Lung (tissue), 12 donors: ENCODE results near the gene CLIC5. TPM values are rescaled to one million over a fixed set of nuclear protein-coding genes. Genes with fewer than 3 reads are reported as not detected.

Experiments used
- ATAC-seq: fragments of 200-7000 bp; cut with Tn5 transposase; one replicate; pipeline ENCODE4 v1.9.1; 2020; ENCODE audit warnings: moderate number of reproducible peaks; ENCODE audit not compliant: insufficient read depth, low FRiP score
- DNase-seq, 3 donors: peaks; one replicate each; pipeline ENCODE4 v3.0.0-alpha.2; 2013 to 2017
- H3K27ac ChIP-seq, 2 donors: one replicate each; pipeline ENCODE4 v1.5.1; 2013; ENCODE audit warnings: mild to moderate bottlenecking in 2 of 2, moderate library complexity in 2 of 2, control low read depth in 1 of 2, inconsistent platforms in 1 of 2, low read depth in 1 of 2, low read length in 1 of 2
- H3K27me3 ChIP-seq, 3 donors: one replicate each; pipeline ENCODE4 v1.5.1; 2013; ENCODE audit warnings: low read length in 2 of 3; ENCODE audit not compliant: control insufficient read depth in 3 of 3, insufficient read depth in 3 of 3
- H3K36me3 ChIP-seq, 4 donors: one replicate each; pipeline ENCODE4 v1.5.1; 2013; ENCODE audit warnings: low read length in 4 of 4, mild to moderate bottlenecking in 1 of 4, moderate library complexity in 1 of 4; ENCODE audit not compliant: control insufficient read depth in 4 of 4, insufficient read depth in 4 of 4
- H3K4me1 ChIP-seq, 5 donors: one replicate each; pipeline ENCODE4 v1.5.1; 2013; ENCODE audit warnings: low read length in 5 of 5, mild to moderate bottlenecking in 2 of 5, moderate library complexity in 1 of 5; ENCODE audit not compliant: control insufficient read depth in 5 of 5, insufficient read depth in 5 of 5
- H3K4me3 ChIP-seq: one replicate; pipeline ENCODE4 v1.5.1; 2013; ENCODE audit warnings: mild to moderate bottlenecking, control low read depth, moderate library complexity
- H3K9ac ChIP-seq, 2 donors: one replicate each; pipeline ENCODE4 v1.5.1; 2013; ENCODE audit warnings: low read length in 2 of 2, control low read depth in 1 of 2; ENCODE audit not compliant: insufficient read depth in 1 of 2
- H3K9me3 ChIP-seq, 4 donors: one replicate each; pipeline ENCODE4 v1.5.1; 2013; ENCODE audit warnings: low read length in 3 of 4, mild to moderate bottlenecking in 1 of 4, moderate library complexity in 1 of 4; ENCODE audit not compliant: control insufficient read depth in 4 of 4, insufficient read depth in 3 of 4
- WGBS, 2 donors: extraction: QIAGEN DNeasy Blood & Tissue Kit; methylation state at CpG; one replicate each; pipeline ENCODE4 v1.1.7; 2013; 5-methylcytosine and 5-hydroxymethylcytosine counted together
- polyA plus RNA-seq, 2 donors: library from polyadenylated mRNA; stranded (reverse); fragments of 200-250 nt; gene quantifications; one replicate each; pipeline ENCODE4 v1.2.1, GENCODE V29; 2013
- total RNA-seq, 2 donors: library from RNA; depleted of rRNA in 1 of 2; stranded (reverse); fragments of >200 nt in 1 of 2; gene quantifications; one replicate each; pipeline ENCODE4 v1.2.1, GENCODE V29; 2014 to 2021
- TF ChIP-seq, protein P1 (sequence below): IDR thresholded peaks from 2 replicates; pipeline ENCODE4 v1.5.1; 2012; ENCODE audit warnings: mild to moderate bottlenecking; ENCODE audit errors: control extremely low read depth, extremely low read depth
- donor health status: control.
- donor health status: control.
- donor health status: Bipolar disorder and iron deficiency.
- donor health status: healthy.
- donor health status: DM: yes; HTN: yes; CAD: no.

The CLIC5 gene
- total and polyA plus RNA-seq, 4 donors, result 14.8 to 92.3 (median 40.7) TPM

DNA sequence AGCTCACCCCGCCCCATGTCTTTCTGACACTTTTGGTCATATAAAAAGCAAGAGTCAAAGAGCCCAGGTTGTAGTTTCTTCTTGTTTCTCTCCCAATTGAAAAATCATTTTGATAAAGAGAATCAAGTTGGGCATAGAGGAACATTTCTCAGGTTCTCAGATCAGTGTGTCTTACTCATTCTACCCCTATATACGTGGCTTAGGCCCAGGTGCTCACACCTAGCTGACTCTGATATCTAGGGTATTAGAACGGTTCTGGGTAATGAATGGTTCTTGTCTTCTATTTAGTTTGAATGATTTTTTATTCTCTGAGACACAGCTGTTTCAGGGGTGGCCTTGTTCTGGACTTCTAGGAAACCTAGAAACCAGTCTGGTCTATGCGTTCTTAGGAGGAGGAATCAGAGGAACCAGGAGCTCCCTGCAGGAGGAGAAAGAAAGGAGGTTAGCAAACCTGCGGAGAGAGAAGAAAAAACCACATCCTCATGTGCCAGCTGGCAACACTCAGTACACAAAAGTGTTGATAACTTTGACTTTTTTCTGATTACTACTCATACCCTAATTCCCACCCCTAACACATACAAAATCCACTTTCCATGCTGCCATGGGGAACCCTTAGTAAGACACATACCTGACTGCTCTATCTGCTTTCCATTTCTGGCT lies 178.0 kb downstream of the CLIC5 start:
- TF ChIP-seq, protein P1, sequence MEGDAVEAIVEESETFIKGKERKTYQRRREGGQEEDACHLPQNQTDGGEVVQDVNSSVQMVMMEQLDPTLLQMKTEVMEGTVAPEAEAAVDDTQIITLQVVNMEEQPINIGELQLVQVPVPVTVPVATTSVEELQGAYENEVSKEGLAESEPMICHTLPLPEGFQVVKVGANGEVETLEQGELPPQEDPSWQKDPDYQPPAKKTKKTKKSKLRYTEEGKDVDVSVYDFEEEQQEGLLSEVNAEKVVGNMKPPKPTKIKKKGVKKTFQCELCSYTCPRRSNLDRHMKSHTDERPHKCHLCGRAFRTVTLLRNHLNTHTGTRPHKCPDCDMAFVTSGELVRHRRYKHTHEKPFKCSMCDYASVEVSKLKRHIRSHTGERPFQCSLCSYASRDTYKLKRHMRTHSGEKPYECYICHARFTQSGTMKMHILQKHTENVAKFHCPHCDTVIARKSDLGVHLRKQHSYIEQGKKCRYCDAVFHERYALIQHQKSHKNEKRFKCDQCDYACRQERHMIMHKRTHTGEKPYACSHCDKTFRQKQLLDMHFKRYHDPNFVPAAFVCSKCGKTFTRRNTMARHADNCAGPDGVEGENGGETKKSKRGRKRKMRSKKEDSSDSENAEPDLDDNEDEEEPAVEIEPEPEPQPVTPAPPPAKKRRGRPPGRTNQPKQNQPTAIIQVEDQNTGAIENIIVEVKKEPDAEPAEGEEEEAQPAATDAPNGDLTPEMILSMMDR, result no peak
- Histone ChIP-seq H3K9ac (no peak overlapping the region), H3K27me3 (no peaks in the 10 kb centered on the region), H3K9me3 (no peaks in the 10 kb centered on the region), H3K36me3 (no peaks in the 10 kb centered on the region), H3K4me1 (peaks cover 0 to 5% (median 0%) of the 10 kb centered on the region in 5 donors), H3K4me3 (no peak overlapping the region), H3K27ac (no peak overlapping the region)
- 58 to 80% methylated on average over 5 of the region's 5 CpGs for WGBS, 2 donors
- DNase-seq (no peak), ATAC-seq (no peak)

DNA sequence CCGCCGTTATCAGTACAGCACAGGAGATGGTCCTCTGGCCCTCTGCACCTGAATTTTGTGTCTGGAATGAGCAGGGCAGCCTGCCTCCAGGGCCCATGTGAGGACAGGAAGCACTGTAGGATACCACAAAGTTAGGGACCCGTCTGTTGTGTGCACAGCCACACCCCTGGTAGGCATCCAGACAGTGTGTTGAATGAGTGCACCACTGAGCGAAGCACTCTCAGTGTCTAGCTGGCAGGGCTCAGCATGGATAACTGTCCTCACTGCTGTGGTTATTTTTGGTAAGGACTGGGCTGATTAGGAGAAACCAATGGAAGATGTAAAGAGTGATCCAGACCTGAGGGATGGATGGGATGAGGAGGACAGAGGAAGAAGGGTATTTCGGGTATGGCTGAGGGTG lies 178.7 kb downstream of the CLIC5 start:
- H3K36me3 ChIP-seq, result no peaks in the 10 kb centered on the region
- no peak overlapping the region for H3K4me3 ChIP-seq
- ATAC-seq (no peak), DNase-seq (no peak)
- no peak overlapping the region for H3K9ac ChIP-seq
- no peak overlapping the region for H3K27ac ChIP-seq
- no peaks in the 10 kb centered on the region for H3K27me3 ChIP-seq
- 74 to 82% methylated on average over 5 of the region's 5 CpGs for WGBS, 2 donors
- H3K4me1 ChIP-seq, result peaks cover 0 to 5% (median 0%) of the 10 kb centered on the region in 5 donors
- TF ChIP-seq, protein P1, result no peak
- H3K9me3 ChIP-seq, result no peaks in the 10 kb centered on the region

GRCh38 chr6:45836438-45836824 lies 179.2 kb downstream of the CLIC5 start:
- no peak for ATAC-seq
- H3K4me1 ChIP-seq, result peaks cover 0 to 5% (median 0%) of the 10 kb centered on the region in 5 donors
- 71 to 79% methylated on average over 4 of the region's 4 CpGs for WGBS, 2 donors

More at GRCh38 chr6:45836438-45836824, 179.2 kb downstream of the CLIC5 start:
- Histone ChIP-seq H3K9me3 (no peaks in the 10 kb centered on the region), H3K36me3 (no peaks in the 10 kb centered on the region), H3K9ac (no peak overlapping the region), H3K27me3 (no peaks in the 10 kb centered on the region), H3K27ac (no peak overlapping the region), H3K4me3 (no peak overlapping the region)
- no peak for DNase-seq
- TF ChIP-seq, protein P1, result no peak
